ENCODE data around the gene MACC1. TPM values are rescaled to one million over a fixed set of nuclear protein-coding genes. Genes with fewer than 3 reads are reported as not detected.
"Not testable (repeated sequence)": the region's sequence is repeated elsewhere in the genome, so short reads cannot be mapped to it uniquely, and the experiment has no call there.

MACC1 gene
- total RNA-seq, 2 donors from 2014 or later = 0.06 to 0.16 TPM

- DNase-seq = no peak
- intact Hi-C loops (cut with DNase I) = loop anchor here (10.0 kb wide), 2 partner anchors 162 to 442 kb away; no protein-coding TSS in a partner anchor
Observed at GRCh38 chr7:20152511-20152910, 64.7 kb downstream of the MACC1 start.

GRCh38 chr7:20151708-20152456, 65.3 kb downstream of the MACC1 start:
- DNase-seq = no peak
- intact Hi-C loops (cut with DNase I) = loop anchor here (10.0 kb wide), 2 partner anchors 163 to 443 kb away; no protein-coding TSS in a partner anchor
- no peak for ATAC-seq

More at GRCh38 chr7:20152511-20152910, 64.7 kb downstream of the MACC1 start:
- no peak for ATAC-seq

- intact Hi-C loops (cut with DNase I) = no loop called here
- no peak for DNase-seq
- no peak for ATAC-seq
Observed at GRCh38 chr7:20146451-20146850, 70.7 kb downstream of the MACC1 start.

GRCh38 chr7:20144801-20145200, 72.4 kb downstream of the MACC1 start:
- no peak for DNase-seq
- no peak for ATAC-seq
- intact Hi-C loops (cut with DNase I) = no loop called here

- intact Hi-C loops (cut with DNase I) = no loop called here
- ATAC-seq (no peak), DNase-seq (no peak)
Observed at GRCh38 chr7:20141666-20142065, 75.5 kb downstream of the MACC1 start.

- no peak for ATAC-seq
- intact Hi-C loops (cut with DNase I) = no loop called here
- DNase-seq = no peak
Observed at GRCh38 chr7:20141002-20141345, 76.2 kb downstream of the MACC1 start.

GRCh38 chr7:20140291-20141001, 76.7 kb downstream of the MACC1 start:
- ATAC-seq = no peak
- intact Hi-C loops (cut with DNase I) = no loop called here
- DNase-seq = no peak

GRCh38 chr7:20136647-20137046, 80.5 kb downstream of the MACC1 start:
- intact Hi-C loops (cut with DNase I) = no loop called here
- no peak for DNase-seq
- no peak for ATAC-seq

- DNase-seq (no peak), ATAC-seq (no peak)
- intact Hi-C loops (cut with DNase I) = no loop called here
Observed at GRCh38 chr7:20133803-20134202, 83.4 kb downstream of the MACC1 start.

GRCh38 chr7:20132585-20132984, 84.6 kb downstream of the MACC1 start:
- intact Hi-C loops (cut with DNase I) = no loop called here

GRCh38 chr7:20131776-20132175, 85.4 kb downstream of the MACC1 start:
- DNase-seq (no peak), ATAC-seq (no peak)
- intact Hi-C loops (cut with DNase I) = no loop called here

More at GRCh38 chr7:20132585-20132984, 84.6 kb downstream of the MACC1 start:
- ATAC-seq (no peak), DNase-seq (no peak)

- DNase-seq (no peak), ATAC-seq (no peak)
- intact Hi-C loops (cut with DNase I) = no loop called here
Observed at GRCh38 chr7:20129920-20130319, 87.3 kb downstream of the MACC1 start.

- DNase-seq (no peak), ATAC-seq (no peak)
- intact Hi-C loops (cut with DNase I) = no loop called here
Observed at GRCh38 chr7:20128001-20128400, 89.2 kb downstream of the MACC1 start.

GRCh38 chr7:20126060-20126459, 91.1 kb downstream of the MACC1 start:
- ATAC-seq; intact Hi-C loops (cut with DNase I); DNase-seq: not testable (repeated sequence)

- DNase-seq; ATAC-seq; intact Hi-C loops (cut with DNase I): not testable (repeated sequence)
Observed at GRCh38 chr7:20124087-20124486, 93.1 kb downstream of the MACC1 start.

GRCh38 chr7:20122653-20123316, 94.4 kb downstream of the MACC1 start:
- ATAC-seq; intact Hi-C loops (cut with DNase I); DNase-seq: not testable (repeated sequence)

GRCh38 chr7:20122073-20122472, 95.1 kb downstream of the MACC1 start:
- ATAC-seq = no peak

GRCh38 chr7:20121404-20121803, 95.8 kb downstream of the MACC1 start:
- ATAC-seq (no peak), DNase-seq (no peak)
- intact Hi-C loops (cut with DNase I) = no loop called here

More at GRCh38 chr7:20122073-20122472, 95.1 kb downstream of the MACC1 start:
- intact Hi-C loops (cut with DNase I) = no loop called here
- DNase-seq = no peak

- intact Hi-C loops (cut with DNase I); DNase-seq; ATAC-seq: not testable (repeated sequence)
Observed at GRCh38 chr7:20120611-20121168, 96.5 kb downstream of the MACC1 start.

- DNase-seq (no peak), ATAC-seq (no peak)
- intact Hi-C loops (cut with DNase I) = no loop called here
Observed at GRCh38 chr7:20116869-20117268, 100.3 kb downstream of the MACC1 start.

Data from left cardiac atrium (tissue), 4 donors.